Stomach (tissue), 4 donors: ENCODE data around the gene TMEM131.

Experiments used
- CTCF ChIP-seq, 7 experiments: fragments of 450-650 bp in 4 of 7; fragments of 200-600 bp in 3 of 7; sonication (generic) in 3 of 7; IDR thresholded peaks; one replicate each; pipeline ENCODE4 v1.5.1; 2016 to 2019; ENCODE audit warnings: antibody characterized with exemption in 7 of 7, control low read depth in 2 of 7, mild to moderate bottlenecking in 1 of 7
- EP300 ChIP-seq: sonication (generic); formaldehyde crosslinking; IDR thresholded peaks from one replicate; pipeline ENCODE4 v1.6.1; 2017; ENCODE audit warnings: antibody characterized with exemption
- POLR2A ChIP-seq, 4 donors: fragments of 450-650 bp; IDR thresholded peaks; one replicate each; pipeline ENCODE4 v1.6.1; 2016; ENCODE audit warnings: antibody characterized with exemption in 4 of 4, control low read depth in 2 of 4, mild to moderate bottlenecking in 1 of 4, moderate library complexity in 1 of 4
- POLR2AphosphoS5 ChIP-seq, 3 donors: sonication (generic); formaldehyde crosslinking; IDR thresholded peaks; one replicate each; pipeline ENCODE4 v1.6.1; 2016; ENCODE audit warnings: antibody characterized with exemption in 3 of 3

- TF ChIP-seq POLR2AphosphoS5 (IDR thresholded peaks at IDR 0.05) = no peak
- no peak for TF ChIP-seq CTCF (IDR thresholded peaks at IDR 0.05)
- no peak for TF ChIP-seq POLR2A (IDR thresholded peaks at IDR 0.05)
- TF ChIP-seq EP300 = no peak
Observed at GRCh38 chr2:97737421-97738178, 258.1 kb downstream of the TMEM131 start.
